ENCODE data around the gene PTTG1.
"Not testable (repeated sequence)": the region's sequence is repeated elsewhere in the genome, so short reads cannot be mapped to it uniquely, and the experiment has no call there.

PTTG1 gene

DNA sequence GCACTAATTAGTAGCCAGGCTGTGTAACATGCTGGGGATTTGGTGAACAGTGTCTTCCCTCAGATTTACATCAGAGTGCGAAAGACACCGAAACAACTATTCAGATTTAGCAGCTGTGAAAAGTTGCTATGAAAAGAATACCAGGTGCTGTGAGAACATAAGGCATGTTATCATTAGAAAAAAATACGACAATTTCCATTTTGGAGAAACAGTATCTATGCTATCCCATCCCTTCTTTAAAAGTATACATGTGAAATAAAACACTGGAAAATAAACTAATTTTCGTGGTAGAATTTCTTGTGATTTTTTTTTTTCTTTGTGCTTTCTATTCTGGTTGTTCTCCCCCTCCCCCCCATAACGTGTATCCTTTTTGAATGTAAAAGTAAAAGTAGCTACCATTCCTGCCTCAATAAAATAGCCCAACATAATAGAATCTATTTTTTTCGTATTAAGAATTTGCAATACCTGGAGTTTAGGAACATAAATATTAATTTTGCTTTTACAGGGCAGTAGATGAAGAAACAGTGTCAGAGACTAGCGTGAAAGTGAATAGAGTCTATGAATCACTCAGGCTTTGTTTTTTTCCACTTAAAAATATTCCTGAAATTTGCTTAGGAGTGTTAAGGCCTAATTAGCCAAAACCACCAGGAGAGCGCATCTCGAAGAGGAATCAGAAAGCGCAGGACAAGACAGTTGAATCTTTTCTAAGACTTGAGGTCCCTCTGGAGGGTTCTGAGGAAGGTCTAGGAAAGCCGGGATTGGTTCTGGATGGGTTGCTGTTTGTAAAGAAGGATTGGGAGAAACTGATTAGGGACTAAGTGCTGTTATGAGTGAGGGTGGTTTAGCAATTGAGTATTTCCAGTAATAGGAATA lies 2.0 kb upstream of the PTTG1 start:
- H3K9me3 ChIP-seq (ENCODE audit: control insufficient read depth in 1 of 2, low read length in 2 of 2) = no peaks in the 10 kb centered on the region
- H3K4me3 ChIP-seq (ENCODE audit: low read depth in 1 of 2, low read length in 2 of 2) = peak overlapping the region; percentile 99 to 100
- peaks cover 30 to 42% of the 10 kb centered on the region in 2 donors for H3K4me1 ChIP-seq (ENCODE audit: control insufficient read depth in 1 of 2, insufficient read depth in 2 of 2, low read length in 2 of 2)
- H3K9ac ChIP-seq (ENCODE audit: low read depth in 1 of 2, low read length in 2 of 2) = peak overlapping the region; percentile 94 to 98
- H3K27ac ChIP-seq (ENCODE audit: low read depth, low read length) = peak overlapping the region; percentile 69
- H3K27me3 ChIP-seq (ENCODE audit: control insufficient read depth in 1 of 2, insufficient read depth in 2 of 2, low read length in 2 of 2) = no peaks in the 10 kb centered on the region
- peaks cover 3% of the 10 kb centered on the region in 2 donors for H3K36me3 ChIP-seq (ENCODE audit: control insufficient read depth in 1 of 2, insufficient read depth in 2 of 2, low read length in 2 of 2)

GRCh38 chr5:160420331-160420610 lies 1.4 kb upstream of the PTTG1 start:
- Histone ChIP-seq H3K36me3 (ENCODE audit: control insufficient read depth in 1 of 2, insufficient read depth in 2 of 2, low read length in 2 of 2) (peaks cover 0 to 3% of the 10 kb centered on the region in 2 donors), H3K9ac (ENCODE audit: low read depth in 1 of 2, low read length in 2 of 2) (no peak overlapping the region), H3K27ac (ENCODE audit: low read depth, low read length) (no peak overlapping the region), H3K4me3 (ENCODE audit: low read depth in 1 of 2, low read length in 2 of 2) (no peak overlapping the region), H3K27me3 (ENCODE audit: control insufficient read depth in 1 of 2, insufficient read depth in 2 of 2, low read length in 2 of 2) (no peaks in the 10 kb centered on the region), H3K4me1 (ENCODE audit: control insufficient read depth in 1 of 2, insufficient read depth in 2 of 2, low read length in 2 of 2) (peaks cover 30 to 44% of the 10 kb centered on the region in 2 donors), H3K9me3 (ENCODE audit: control insufficient read depth in 1 of 2, low read length in 2 of 2) (no peaks in the 10 kb centered on the region)

GRCh38 chr5:160423099-160423498 lies 1.4 kb downstream of the PTTG1 start:
- H3K4me1 ChIP-seq (ENCODE audit: control insufficient read depth in 1 of 2, insufficient read depth in 2 of 2, low read length in 2 of 2) = peaks cover 24 to 32% of the 10 kb centered on the region in 2 donors
- peak overlapping the region; percentile 67 to 89 for H3K4me3 ChIP-seq (ENCODE audit: low read depth in 1 of 2, low read length in 2 of 2)
- H3K36me3 ChIP-seq (ENCODE audit: control insufficient read depth in 1 of 2, insufficient read depth in 2 of 2, low read length in 2 of 2) = no peaks in the 10 kb centered on the region
- no peaks in the 10 kb centered on the region for H3K9me3 ChIP-seq (ENCODE audit: control insufficient read depth in 1 of 2, low read length in 2 of 2)
- no peak overlapping the region for H3K9ac ChIP-seq (ENCODE audit: low read depth in 1 of 2, low read length in 2 of 2)
- H3K27me3 ChIP-seq (ENCODE audit: control insufficient read depth in 1 of 2, insufficient read depth in 2 of 2, low read length in 2 of 2) = no peaks in the 10 kb centered on the region
- H3K27ac ChIP-seq (ENCODE audit: low read depth, low read length) = no peak overlapping the region

DNA sequence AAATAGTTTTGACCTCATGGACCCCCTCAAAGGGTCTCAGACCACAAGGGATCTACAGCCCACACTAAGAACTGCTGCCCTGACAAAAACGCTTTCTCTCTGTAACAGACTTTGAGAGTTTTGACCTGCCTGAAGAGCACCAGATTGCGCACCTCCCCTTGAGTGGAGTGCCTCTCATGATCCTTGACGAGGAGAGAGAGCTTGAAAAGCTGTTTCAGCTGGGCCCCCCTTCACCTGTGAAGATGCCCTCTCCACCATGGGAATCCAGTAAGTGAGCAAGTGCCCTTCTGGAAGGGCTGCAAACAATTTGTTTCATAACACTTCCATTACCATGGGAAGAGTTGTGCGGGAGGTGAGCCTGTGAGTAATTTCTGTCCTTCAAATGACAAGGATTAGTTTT lies 6.0 kb downstream of the PTTG1 start:
- H3K36me3 ChIP-seq (ENCODE audit: control insufficient read depth in 1 of 2, insufficient read depth in 2 of 2, low read length in 2 of 2) = peaks cover 0 to 5% of the 10 kb centered on the region in 2 donors
- H3K9me3 ChIP-seq (ENCODE audit: control insufficient read depth in 1 of 2, low read length in 2 of 2) = no peaks in the 10 kb centered on the region
- peaks cover 6 to 15% of the 10 kb centered on the region in 2 donors for H3K4me1 ChIP-seq (ENCODE audit: control insufficient read depth in 1 of 2, insufficient read depth in 2 of 2, low read length in 2 of 2)
- no peaks in the 10 kb centered on the region for H3K27me3 ChIP-seq (ENCODE audit: control insufficient read depth in 1 of 2, insufficient read depth in 2 of 2, low read length in 2 of 2)
- H3K27ac ChIP-seq (ENCODE audit: low read depth, low read length) = no peak overlapping the region
- no peak overlapping the region for H3K4me3 ChIP-seq (ENCODE audit: low read depth in 1 of 2, low read length in 2 of 2)
- no peak overlapping the region for H3K9ac ChIP-seq (ENCODE audit: low read depth in 1 of 2, low read length in 2 of 2)

DNA sequence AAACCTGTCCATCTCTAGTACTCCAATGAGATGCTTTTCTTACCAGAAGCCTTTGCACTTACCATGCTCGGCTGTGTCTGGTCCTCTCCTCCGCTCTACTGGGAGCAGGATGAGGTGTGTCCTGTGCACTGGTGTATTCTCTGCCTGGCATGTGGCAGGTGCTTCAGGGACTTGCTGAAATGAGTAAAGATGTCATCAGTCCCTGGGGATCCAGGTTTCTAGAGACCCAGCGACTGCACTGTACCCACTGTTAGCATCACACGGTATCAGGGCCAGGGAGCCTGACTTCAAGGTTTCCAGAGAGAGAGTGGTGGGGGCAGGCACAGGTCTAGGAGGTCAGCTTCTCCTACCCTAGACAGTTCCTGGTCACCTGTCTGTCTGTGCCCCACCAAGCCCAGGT lies 10.5 kb downstream of the PTTG1 start:
- H3K27ac ChIP-seq (ENCODE audit: low read depth, low read length) = no peak overlapping the region
- no peak overlapping the region for H3K9ac ChIP-seq (ENCODE audit: low read depth in 1 of 2, low read length in 2 of 2)
- no peaks in the 10 kb centered on the region for H3K27me3 ChIP-seq (ENCODE audit: control insufficient read depth in 1 of 2, insufficient read depth in 2 of 2, low read length in 2 of 2)
- H3K36me3 ChIP-seq (ENCODE audit: control insufficient read depth in 1 of 2, insufficient read depth in 2 of 2, low read length in 2 of 2) = peaks cover 0 to 5% of the 10 kb centered on the region in 2 donors
- H3K4me1 ChIP-seq (ENCODE audit: control insufficient read depth in 1 of 2, insufficient read depth in 2 of 2, low read length in 2 of 2) = no peaks in the 10 kb centered on the region
- H3K9me3 ChIP-seq (ENCODE audit: control insufficient read depth in 1 of 2, low read length in 2 of 2) = no peaks in the 10 kb centered on the region
- H3K4me3 ChIP-seq (ENCODE audit: low read depth in 1 of 2, low read length in 2 of 2) = no peak overlapping the region

GRCh38 chr5:160432787-160433186 lies 11.1 kb downstream of the PTTG1 start:
- Histone ChIP-seq H3K4me3 (ENCODE audit: low read depth in 1 of 2, low read length in 2 of 2) (no peak overlapping the region), H3K4me1 (ENCODE audit: control insufficient read depth in 1 of 2, insufficient read depth in 2 of 2, low read length in 2 of 2) (no peaks in the 10 kb centered on the region), H3K36me3 (ENCODE audit: control insufficient read depth in 1 of 2, insufficient read depth in 2 of 2, low read length in 2 of 2) (peaks cover 0 to 5% of the 10 kb centered on the region in 2 donors), H3K9ac (ENCODE audit: low read depth in 1 of 2, low read length in 2 of 2) (no peak overlapping the region), H3K27me3 (ENCODE audit: control insufficient read depth in 1 of 2, insufficient read depth in 2 of 2, low read length in 2 of 2) (no peaks in the 10 kb centered on the region), H3K9me3 (ENCODE audit: control insufficient read depth in 1 of 2, low read length in 2 of 2) (no peaks in the 10 kb centered on the region), H3K27ac (ENCODE audit: low read depth, low read length) (no peak overlapping the region)

DNA sequence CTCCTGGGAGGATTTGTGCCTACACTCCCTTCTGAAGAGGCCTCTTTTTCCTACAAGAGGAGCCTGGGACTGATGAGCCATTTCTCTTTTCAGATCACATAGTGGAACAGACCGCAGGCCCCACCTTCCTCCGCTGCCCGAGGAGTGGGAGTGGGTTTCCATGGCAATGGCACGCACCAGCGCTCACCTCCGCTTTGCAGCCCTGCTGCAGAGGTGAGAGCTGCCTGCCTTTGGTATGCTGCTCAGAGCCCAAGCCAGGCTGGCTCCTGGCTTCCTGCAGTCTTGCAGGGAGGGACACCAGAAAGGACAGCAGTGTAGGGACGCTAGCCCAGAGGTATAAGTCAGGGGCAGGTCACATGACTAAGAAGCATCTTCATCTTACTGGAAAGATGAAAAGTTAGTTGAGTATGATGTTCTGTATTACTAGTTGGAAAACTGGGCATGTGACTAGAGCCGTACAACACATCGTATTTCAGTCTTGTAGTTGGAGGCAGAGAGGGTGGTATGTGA lies 12.4 kb downstream of the PTTG1 start:
- Histone ChIP-seq H3K4me1 (ENCODE audit: control insufficient read depth in 1 of 2, insufficient read depth in 2 of 2, low read length in 2 of 2) (peaks cover 0 to 10% of the 10 kb centered on the region in 2 donors), H3K9me3 (ENCODE audit: control insufficient read depth in 1 of 2, low read length in 2 of 2) (no peaks in the 10 kb centered on the region), H3K9ac (ENCODE audit: low read depth in 1 of 2, low read length in 2 of 2) (no peak overlapping the region), H3K27me3 (ENCODE audit: control insufficient read depth in 1 of 2, insufficient read depth in 2 of 2, low read length in 2 of 2) (no peaks in the 10 kb centered on the region), H3K4me3 (ENCODE audit: low read depth in 1 of 2, low read length in 2 of 2) (no peak overlapping the region), H3K36me3 (ENCODE audit: control insufficient read depth in 1 of 2, insufficient read depth in 2 of 2, low read length in 2 of 2) (no peaks in the 10 kb centered on the region), H3K27ac (ENCODE audit: low read depth, low read length) (no peak overlapping the region)

GRCh38 chr5:160435532-160435931 lies 13.9 kb downstream of the PTTG1 start:
- H3K36me3 ChIP-seq (ENCODE audit: control insufficient read depth in 1 of 2, insufficient read depth in 2 of 2, low read length in 2 of 2) = no peaks in the 10 kb centered on the region
- H3K27me3 ChIP-seq (ENCODE audit: control insufficient read depth in 1 of 2, insufficient read depth in 2 of 2, low read length in 2 of 2) = no peaks in the 10 kb centered on the region
- H3K27ac ChIP-seq (ENCODE audit: low read depth, low read length) = no peak overlapping the region
- no peak overlapping the region for H3K4me3 ChIP-seq (ENCODE audit: low read depth in 1 of 2, low read length in 2 of 2)
- H3K9me3 ChIP-seq (ENCODE audit: control insufficient read depth in 1 of 2, low read length in 2 of 2) = no peaks in the 10 kb centered on the region
- H3K4me1 ChIP-seq (ENCODE audit: control insufficient read depth in 1 of 2, insufficient read depth in 2 of 2, low read length in 2 of 2) = peaks cover 0 to 10% of the 10 kb centered on the region in 2 donors
- H3K9ac ChIP-seq (ENCODE audit: low read depth in 1 of 2, low read length in 2 of 2) = no peak overlapping the region

GRCh38 chr5:160436017-160436416 lies 14.4 kb downstream of the PTTG1 start:
- Histone ChIP-seq H3K4me1 (ENCODE audit: control insufficient read depth in 1 of 2, insufficient read depth in 2 of 2, low read length in 2 of 2) (peaks cover 0 to 10% of the 10 kb centered on the region in 2 donors), H3K9ac (ENCODE audit: low read depth in 1 of 2, low read length in 2 of 2) (no peak overlapping the region), H3K9me3 (ENCODE audit: control insufficient read depth in 1 of 2, low read length in 2 of 2) (no peaks in the 10 kb centered on the region), H3K36me3 (ENCODE audit: control insufficient read depth in 1 of 2, insufficient read depth in 2 of 2, low read length in 2 of 2) (no peaks in the 10 kb centered on the region), H3K4me3 (ENCODE audit: low read depth in 1 of 2, low read length in 2 of 2) (no peak overlapping the region), H3K27me3 (ENCODE audit: control insufficient read depth in 1 of 2, insufficient read depth in 2 of 2, low read length in 2 of 2) (no peaks in the 10 kb centered on the region), H3K27ac (ENCODE audit: low read depth, low read length) (no peak overlapping the region)

DNA sequence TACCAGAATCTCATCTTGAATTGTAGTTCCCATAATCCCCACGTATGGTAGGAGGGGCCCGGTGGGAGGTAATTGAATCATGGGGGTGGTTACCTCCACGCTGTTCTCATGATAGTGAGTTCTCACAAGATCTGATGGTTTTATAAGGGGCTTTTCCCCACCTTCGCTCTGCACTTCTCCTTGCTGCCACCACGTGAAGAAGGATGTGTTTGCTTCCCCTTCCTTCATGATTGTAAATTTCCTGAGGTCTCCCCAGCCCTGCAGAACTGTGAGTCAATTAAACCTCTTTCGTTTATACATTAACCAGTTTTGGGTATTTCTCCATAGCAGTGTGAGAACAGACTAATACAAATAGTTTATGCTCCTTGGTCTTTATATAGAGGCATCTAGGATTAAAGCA lies 15.0 kb downstream of the PTTG1 start:
- H3K9ac ChIP-seq (ENCODE audit: low read depth in 1 of 2, low read length in 2 of 2); H3K4me3 ChIP-seq (ENCODE audit: low read depth in 1 of 2, low read length in 2 of 2); H3K27ac ChIP-seq (ENCODE audit: low read depth, low read length); H3K9me3 ChIP-seq (ENCODE audit: control insufficient read depth in 1 of 2, low read length in 2 of 2); H3K27me3 ChIP-seq (ENCODE audit: control insufficient read depth in 1 of 2, insufficient read depth in 2 of 2, low read length in 2 of 2); H3K36me3 ChIP-seq (ENCODE audit: control insufficient read depth in 1 of 2, insufficient read depth in 2 of 2, low read length in 2 of 2): not testable (repeated sequence)
- peaks cover 0 to 10% of the 10 kb centered on the region in 2 donors for H3K4me1 ChIP-seq (ENCODE audit: control insufficient read depth in 1 of 2, insufficient read depth in 2 of 2, low read length in 2 of 2)
